K562 (cell line): ENCODE data around the gene ARHGAP8. TPM values are rescaled to one million over a fixed set of nuclear protein-coding genes. Genes with fewer than 3 reads are reported as not detected.

Experiments used
- ATAC-seq: fragments of 200-7000 bp; cut with Tn5 transposase; 3 replicates; pipeline ENCODE4 v1.9.1; 2020; ENCODE audit warnings: moderate library complexity
- BruUV-seq: library from RNA; stranded (reverse); fragments of 400-500 nt; replicated peaks from 2 replicates; lab custom pipeline; 2021; lab: Mats Ljungman, UMichigan
- CTCF ChIA-PET: fragments of 300-600 bp; formaldehyde crosslinking; extraction: SDS; loops from one replicate; lab custom pipeline; 2021; ENCODE audit warnings: low intra/inter-chr PET ratio; lab: Yijun Ruan, JAX
- POLR2A ChIA-PET: fragments of 300-600, 350-650 bp; sonication (Branson Sonifier 250); formaldehyde crosslinking; extraction: SDS; loops from one replicate; lab custom pipeline; 2021; ENCODE audit warnings: antibody characterized with exemption, inconsistent platforms; lab: Yijun Ruan, JAX
- DNase-seq, 4 experiments: peaks; one replicate each; pipeline versions ENCODE4 v3.0.0 to v3.0.0-alpha.2; 2011 to 2018; ENCODE audit warnings: low spot score in 3 of 4, mixed read lengths in 3 of 4; ENCODE audit errors: extremely low read depth in 1 of 4
- FAIRE-seq: peaks from 2 replicates; lab custom pipeline; 2011; peaks lifted over from hg19 to GRCh38; lab: Jason Lieb, UNC
- H2AFZ ChIP-seq: 2 replicates; pipeline ENCODE4 v1.6.0; 2011; ENCODE audit warnings: low read depth, low read length, control low read depth, inconsistent platforms
- H3K27ac ChIP-seq: fragments of 200-600 bp; 3 replicates; pipeline ENCODE4 v1.8.0; 2011; ENCODE audit warnings: low read depth, mild to moderate bottlenecking, control low read depth, inconsistent platforms, low read length, moderate library complexity, mixed read lengths; ENCODE audit errors: extremely low read depth
- H3K27me3 ChIP-seq, 2 experiments: fragments of 300-600 bp in 1 of 2; 2 replicates in 1 of 2; 3 replicates in 1 of 2; pipeline versions ENCODE4 v1.6.0 to v1.8.0; 2011; ENCODE audit warnings: inconsistent platforms in 2 of 2, low read length in 2 of 2, mild to moderate bottlenecking in 1 of 2, mixed read lengths in 1 of 2, moderate library complexity in 1 of 2; ENCODE audit not compliant: control insufficient read depth in 2 of 2, insufficient read depth in 2 of 2
- H3K36me3 ChIP-seq: fragments of 300-600 bp; 3 replicates; pipeline ENCODE4 v1.8.0; 2011; ENCODE audit warnings: mild to moderate bottlenecking, low read length, inconsistent platforms; ENCODE audit not compliant: control insufficient read depth, insufficient read depth
- H3K4me1 ChIP-seq, 2 experiments: fragments of 200-600 bp in 1 of 2; replicated peaks in 1 of 2; 2 replicates in 1 of 2; 3 replicates in 1 of 2; pipeline versions ENCODE4 v1.5.1 to v1.8.0; 2011; ENCODE audit warnings: inconsistent platforms in 2 of 2, low read length in 2 of 2, mild to moderate bottlenecking in 1 of 2, mixed read lengths in 1 of 2, moderate library complexity in 1 of 2; ENCODE audit not compliant: control insufficient read depth in 2 of 2, insufficient read depth in 2 of 2
- H3K4me2 ChIP-seq: 2 replicates; pipeline ENCODE4 v1.6.1; 2011; ENCODE audit warnings: low read length, control low read depth, inconsistent platforms, mixed read lengths; ENCODE audit not compliant: insufficient read depth
- H3K4me3 ChIP-seq: fragments of 200-600 bp; sonication (generic), shearing (Covaris generic); 2 replicates; pipeline ENCODE4 v1.5.1; 2016; ENCODE audit warnings: control low read depth, inconsistent platforms
- H3K79me2 ChIP-seq: fragments of 200-600 bp; 3 replicates; pipeline ENCODE4 v1.8.0; 2011; ENCODE audit warnings: low read length, inconsistent platforms; ENCODE audit not compliant: control insufficient read depth, insufficient read depth
- H3K9ac ChIP-seq, 2 experiments: 2 replicates each; pipeline versions ENCODE4 v1.6.0 to v1.6.1; 2011; ENCODE audit warnings: low read depth in 2 of 2, low read length in 2 of 2, control low read depth in 1 of 2, inconsistent platforms in 1 of 2, mild to moderate bottlenecking in 1 of 2, mixed read lengths in 1 of 2; ENCODE audit not compliant: insufficient read depth in 1 of 2
- H3K9me1 ChIP-seq: one replicate; pipeline ENCODE4 v1.6.0; 2011; ENCODE audit warnings: inconsistent platforms, mild to moderate bottlenecking, low read length, moderate library complexity; ENCODE audit not compliant: control insufficient read depth, insufficient read depth
- H3K9me3 ChIP-seq: replicated peaks from 2 replicates; pipeline ENCODE4 v1.5.1; 2011; ENCODE audit warnings: low read depth, low read length, inconsistent platforms; ENCODE audit not compliant: control insufficient read depth, insufficient read depth
- H4K20me1 ChIP-seq: replicated peaks from 2 replicates; pipeline ENCODE4 v1.6.1; 2011; ENCODE audit warnings: low read length, inconsistent platforms, mixed read lengths; ENCODE audit not compliant: control insufficient read depth, insufficient read depth
- ARID2 ChIP-seq: fragments of 450-650 bp; IDR thresholded peaks from 2 replicates; pipeline ENCODE4 v1.6.1; 2017; ENCODE audit warnings: antibody characterized with exemption, mild to moderate bottlenecking
- NFXL1 ChIP-seq: fragments of 450-650 bp; formaldehyde crosslinking; IDR thresholded peaks from 2 replicates; pipeline ENCODE4 v1.4.0; 2021; ENCODE audit warnings: mild to moderate bottlenecking
- SLC30A9 ChIP-seq: fragments of 250-450 bp; sonication (Bioruptor Pico); IDR thresholded peaks from 2 replicates; pipeline ENCODE4 v1.8.0; 2022; ENCODE audit warnings: mild to moderate bottlenecking, moderate library complexity
- TAF15 ChIP-seq: fragments of 200-400 bp; formaldehyde crosslinking; IDR thresholded peaks from 2 replicates; pipeline ENCODE4 v1.6.1; 2017; ENCODE audit warnings: mild to moderate bottlenecking, low read depth, low read length, moderate library complexity
- TBP ChIP-seq: optimal IDR thresholded peaks from 2 replicates; pipeline ENCODE3; 2011; ENCODE audit warnings: low read depth, low read length, improper control_type of control experiment
- USF2 ChIP-seq: sonication (generic); formaldehyde crosslinking; IDR thresholded peaks from 2 replicates; pipeline ENCODE4 v1.5.0; 2020; ENCODE audit warnings: missing genetic modification reagents
- ZBTB12 ChIP-seq: fragments of 250-450 bp; sonication (Bioruptor Pico); IDR thresholded peaks from 2 replicates; pipeline ENCODE4 v1.4.0; 2020
- ZNF780A ChIP-seq: fragments of 250-450 bp; sonication (Bioruptor Pico); IDR thresholded peaks from 2 replicates; pipeline ENCODE4 v1.5.0; 2021; ENCODE audit warnings: mild to moderate bottlenecking
- WGBS: fragments of 100-300 bp; shearing (Covaris generic); methylation state at CpG from one replicate; pipeline ENCODE4 v1.1.6; 2016; ENCODE audit warnings: low coverage, mixed read lengths; ENCODE audit not compliant: insufficient coverage; ENCODE audit errors: missing lambda C conversion rate; 5-methylcytosine and 5-hydroxymethylcytosine counted together
- in situ Hi-C: fragments of 300-500 bp; cut with MboI; formaldehyde crosslinking; loops from 4 replicates; pipeline ENCODE4 v1.15.0; 2018; ENCODE audit warnings: inconsistent platforms, mixed read lengths
- intact Hi-C: fragments of 100-400 bp; cut with micrococcal nuclease; formaldehyde crosslinking; loops from 2 replicates; pipeline ENCODE4 v1.14.2; 2022
- polyA plus RNA-seq, 8 experiments: library from polyadenylated mRNA; depleted of rRNA in 4 of 8; stranded (reverse) in 5 of 8; unstranded in 3 of 8; fragments of >200 nt; fragmentation: Nextera tagmentation in 2 of 8; fragmentation: Illumina TruSeq in 1 of 8; extraction: Ambion mirVana in 2 of 8; extraction: Trizol in 1 of 8; gene quantifications; 2 replicates each; pipeline versions ENCODE4 v1.2.1 to v1.2.3, GENCODE V29; 2011 to 2014; ENCODE audit warnings: inconsistent platforms in 1 of 8, missing spikeins in 1 of 8
- total RNA-seq, 7 experiments: library from RNA; depleted of rRNA in 6 of 7; stranded (reverse); fragments of >200 nt in 6 of 7; fragmentation: Illumina TruSeq in 2 of 7; extraction: Trizol in 2 of 7; gene quantifications; 2 replicates each; pipeline versions ENCODE4 v1.2.1 to v1.2.3, GENCODE V29; 2011 to 2021; ENCODE audit warnings: low replicate concordance in 1 of 7
- TF ChIP-seq, protein P1 (sequence below): sonication (generic); formaldehyde crosslinking; IDR thresholded peaks from 2 replicates; pipeline ENCODE4 v1.8.0; 2022; ENCODE audit warnings: mild to moderate bottlenecking, missing genetic modification reagents

Gene ARHGAP8
- total and polyA plus RNA-seq, 9 of the 15 experiments (the other 6 are each of a cell fraction or from before 2014, with no cell fraction given) = 0.15 to 2.2 (median 0.62) TPM

GRCh38 chr22:44710474-44711240 lies 41.7 kb upstream of the ARHGAP8 start:
- Histone ChIP-seq H3K79me2 (peaks cover 3% of the 10 kb centered on the region; the same call in 1 of the 3 replicates), H3K4me1 (peaks cover 5 to 44% of the 10 kb centered on the region in 2 experiments; a peak in 3 of 5 replicates), H3K4me2 (no peak overlapping the region), H3K4me3 (no peak overlapping the region), H3K9ac (peak overlapping the region in 1 of 2 experiments; percentile 71; a peak in 2 of 4 replicates), H4K20me1 (peaks cover 16% of the 10 kb centered on the region), H2AFZ (no peak overlapping the region), H3K9me1 (no peaks in the 10 kb centered on the region), H3K9me3 (no peaks in the 10 kb centered on the region), H3K27ac (no peak overlapping the region; the same call in 2 of the 3 replicates), H3K36me3 (peaks cover 7% of the 10 kb centered on the region; the same call in 1 of the 3 replicates), H3K27me3 (no peaks in the 10 kb centered on the region)
- DNase-seq = peak in 3 of 4 experiments; percentile 15 to 34 (median 22)
- WGBS = 32% methylated on average over 12 of the region's 23 CpGs
- intact Hi-C loops (no loop called here), in situ Hi-C loops (no loop called here)
- no peak for FAIRE-seq
- POLR2A ChIA-PET = interaction anchor here (0.5 kb wide), 1 partner anchor 25 kb away, joined by 3 read pairs; no protein-coding TSS in a partner anchor
- BruUV-seq = no TSS peak
- TF ChIP-seq USF2 (CRISPR knock-in tag) = no peak
- no peak for TF ChIP-seq ZBTB12 (CRISPR knock-in tag)
- TF ChIP-seq TBP = no peak
- TF ChIP-seq ZNF780A (CRISPR knock-in tag) = no peak
- TF ChIP-seq SLC30A9 (CRISPR knock-in tag) = no peak
- TF ChIP-seq ARID2 = no peak
- no peak for TF ChIP-seq NFXL1
- TF ChIP-seq, protein P1, sequence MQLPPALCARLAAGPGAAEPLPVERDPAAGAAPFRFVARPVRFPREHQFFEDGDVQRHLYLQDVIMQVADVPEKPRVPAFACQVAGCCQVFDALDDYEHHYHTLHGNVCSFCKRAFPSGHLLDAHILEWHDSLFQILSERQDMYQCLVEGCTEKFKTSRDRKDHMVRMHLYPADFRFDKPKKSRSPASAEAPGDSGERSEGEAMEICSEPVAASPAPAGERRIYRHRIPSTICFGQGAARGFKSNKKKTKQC (CRISPR knock-in tag) = no peak
- no peak for TF ChIP-seq TAF15
- ATAC-seq = peak; percentile 72
- CTCF ChIA-PET = no interaction called here
